ENCODE results near the gene TFDP2. TPM values are rescaled to one million over a fixed set of nuclear protein-coding genes. Genes with fewer than 3 reads are reported as not detected.
"Not testable (repeated sequence)": the region's sequence is repeated elsewhere in the genome, so short reads cannot be mapped to it uniquely, and the experiment has no call there.

TFDP2 gene
- total RNA-seq, 3 donors from 2014 or later = 55.9 to 93.5 (median 59.3) TPM

DNA sequence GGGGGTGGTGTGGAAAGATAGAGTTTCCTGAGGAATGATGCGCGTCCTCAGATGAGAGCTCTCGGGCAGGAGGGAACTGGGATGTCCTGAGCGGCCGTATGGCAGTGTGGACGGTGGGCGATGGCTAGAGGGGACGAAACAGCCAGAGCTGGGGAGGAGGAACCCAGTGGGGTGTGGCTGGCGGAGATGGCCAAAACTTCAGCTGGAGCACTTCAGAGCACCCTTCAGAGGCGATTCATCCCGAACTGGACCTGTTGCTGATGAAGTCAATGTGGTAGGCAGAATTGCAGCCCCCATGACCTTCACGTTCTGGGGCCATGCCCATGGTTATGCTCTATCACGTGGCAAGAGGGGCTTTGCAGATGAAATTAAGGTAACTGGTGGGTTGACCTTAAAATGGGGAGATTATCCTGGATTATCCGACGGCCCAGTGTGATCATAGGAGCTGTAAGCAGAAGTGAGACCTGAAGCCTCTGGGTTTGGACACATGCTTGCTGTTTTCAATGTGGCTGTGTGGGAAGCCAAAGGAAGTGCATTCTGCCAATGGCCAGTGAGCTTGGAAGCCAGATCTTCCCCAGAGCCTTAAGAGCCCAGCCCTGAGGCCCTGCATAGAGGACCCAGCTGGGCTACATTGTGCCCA lies 220.6 kb downstream of the TFDP2 start:
- Histone ChIP-seq H3K4me3 (no peak overlapping the region), H3K27me3 (no peaks in the 10 kb centered on the region), H3K36me3 (no peaks in the 10 kb centered on the region), H3K27ac (no peak overlapping the region), H3K9me3 (no peaks in the 10 kb centered on the region), H3K4me1 (no peaks in the 10 kb centered on the region)
- no peak for DNase-seq (ENCODE audit: low spot score in 2 of 2)
- intact Hi-C loops (cut with DNase I; ENCODE audit: low total_unique reads) = no loop called here
- no peak for TF ChIP-seq POLR2A (IDR thresholded peaks at IDR 0.05)
- no peak for TF ChIP-seq POLR2AphosphoS5 (IDR thresholded peaks at IDR 0.05)
- TF ChIP-seq, protein P1, sequence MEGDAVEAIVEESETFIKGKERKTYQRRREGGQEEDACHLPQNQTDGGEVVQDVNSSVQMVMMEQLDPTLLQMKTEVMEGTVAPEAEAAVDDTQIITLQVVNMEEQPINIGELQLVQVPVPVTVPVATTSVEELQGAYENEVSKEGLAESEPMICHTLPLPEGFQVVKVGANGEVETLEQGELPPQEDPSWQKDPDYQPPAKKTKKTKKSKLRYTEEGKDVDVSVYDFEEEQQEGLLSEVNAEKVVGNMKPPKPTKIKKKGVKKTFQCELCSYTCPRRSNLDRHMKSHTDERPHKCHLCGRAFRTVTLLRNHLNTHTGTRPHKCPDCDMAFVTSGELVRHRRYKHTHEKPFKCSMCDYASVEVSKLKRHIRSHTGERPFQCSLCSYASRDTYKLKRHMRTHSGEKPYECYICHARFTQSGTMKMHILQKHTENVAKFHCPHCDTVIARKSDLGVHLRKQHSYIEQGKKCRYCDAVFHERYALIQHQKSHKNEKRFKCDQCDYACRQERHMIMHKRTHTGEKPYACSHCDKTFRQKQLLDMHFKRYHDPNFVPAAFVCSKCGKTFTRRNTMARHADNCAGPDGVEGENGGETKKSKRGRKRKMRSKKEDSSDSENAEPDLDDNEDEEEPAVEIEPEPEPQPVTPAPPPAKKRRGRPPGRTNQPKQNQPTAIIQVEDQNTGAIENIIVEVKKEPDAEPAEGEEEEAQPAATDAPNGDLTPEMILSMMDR (IDR thresholded peaks at IDR 0.05) = no peak

DNA sequence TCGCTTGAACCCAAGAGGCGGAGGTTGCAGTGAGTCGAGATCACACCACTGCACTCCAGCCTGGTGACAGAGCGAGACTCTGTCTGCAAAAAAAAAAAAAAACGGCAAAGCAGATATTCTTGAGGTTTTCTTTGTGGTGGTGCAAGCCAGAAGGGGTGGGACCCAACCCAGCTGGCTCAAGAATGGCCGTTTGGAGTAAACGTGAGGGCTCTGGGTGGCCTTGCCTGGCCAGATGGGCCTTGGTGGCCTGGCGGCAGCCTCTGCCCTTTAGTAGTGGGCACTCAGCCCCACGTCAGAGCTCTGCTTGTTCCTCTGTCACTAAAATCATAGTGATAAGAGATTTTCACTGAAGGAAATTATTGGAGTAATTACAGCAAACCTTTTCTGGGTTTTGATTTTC lies 222.4 kb downstream of the TFDP2 start:
- intact Hi-C loops (cut with DNase I; ENCODE audit: low total_unique reads) = no loop called here
- no peak for DNase-seq (ENCODE audit: low spot score in 2 of 2)

DNA sequence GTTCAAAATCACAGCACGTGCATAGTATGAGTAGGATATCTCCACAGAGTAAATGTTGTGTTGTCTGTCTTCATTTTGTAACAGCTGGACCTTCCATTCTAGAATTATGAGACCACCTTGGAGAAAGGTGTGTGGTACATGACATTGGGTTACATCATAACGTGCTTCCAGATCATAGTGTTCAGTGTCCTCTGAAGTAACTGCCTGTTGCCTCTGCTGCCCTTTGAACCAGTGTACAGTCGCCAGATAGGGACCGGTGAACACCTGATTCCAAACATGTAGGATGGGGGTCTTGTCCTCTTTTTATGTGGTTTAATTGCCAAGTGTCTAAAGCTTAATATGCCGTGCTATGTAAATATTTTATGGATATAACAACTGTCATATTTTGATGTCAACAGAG lies 223.7 kb downstream of the TFDP2 start:
- DNase-seq (ENCODE audit: low spot score in 2 of 2); intact Hi-C loops (cut with DNase I; ENCODE audit: low total_unique reads); H3K27ac ChIP-seq; H3K27me3 ChIP-seq; H3K9me3 ChIP-seq; H3K4me3 ChIP-seq; H3K4me1 ChIP-seq; H3K36me3 ChIP-seq: not testable (repeated sequence)

More for the DNA sequence above, 222.4 kb downstream of the TFDP2 start:
- Histone ChIP-seq H3K9me3 (no peaks in the 10 kb centered on the region), H3K27me3 (no peaks in the 10 kb centered on the region), H3K36me3 (no peaks in the 10 kb centered on the region), H3K4me3 (no peak overlapping the region), H3K4me1 (no peaks in the 10 kb centered on the region), H3K27ac (no peak overlapping the region)
- TF ChIP-seq POLR2A (IDR thresholded peaks at IDR 0.05) (no peak), POLR2AphosphoS5 (IDR thresholded peaks at IDR 0.05) (no peak)
- TF ChIP-seq, protein P1 (IDR thresholded peaks at IDR 0.05) = no peak

DNA sequence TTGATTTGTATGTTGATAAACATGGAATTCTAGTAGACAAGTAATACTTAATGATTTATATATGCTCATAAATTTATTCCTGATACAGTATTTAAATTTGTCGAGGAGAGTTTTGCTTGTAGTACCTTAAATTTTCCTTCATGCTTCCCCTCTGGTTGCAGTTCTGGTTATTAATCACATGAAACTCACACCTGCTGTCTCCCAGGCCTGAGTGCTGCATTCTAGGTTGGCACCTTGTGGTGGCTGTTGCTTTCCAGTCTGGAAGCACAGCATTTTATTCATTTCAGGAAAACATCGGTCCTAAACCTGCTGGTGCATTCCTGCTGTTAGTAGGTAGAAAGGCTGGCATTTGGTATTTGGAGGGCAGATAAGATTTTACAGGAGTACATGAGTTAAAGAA lies 228.0 kb downstream of the TFDP2 start:
- no peak for DNase-seq (ENCODE audit: low spot score in 2 of 2)
- no peaks in the 10 kb centered on the region for H3K36me3 ChIP-seq
- H3K4me1 ChIP-seq = no peaks in the 10 kb centered on the region
- H3K27me3 ChIP-seq = no peaks in the 10 kb centered on the region
- intact Hi-C loops (cut with DNase I; ENCODE audit: low total_unique reads) = no loop called here
- no peak for TF ChIP-seq POLR2A (IDR thresholded peaks at IDR 0.05)
- no peak for TF ChIP-seq POLR2AphosphoS5 (IDR thresholded peaks at IDR 0.05)
- TF ChIP-seq, protein P1 (IDR thresholded peaks at IDR 0.05) = no peak
- H3K27ac ChIP-seq = no peak overlapping the region
- H3K9me3 ChIP-seq = no peaks in the 10 kb centered on the region
- H3K4me3 ChIP-seq = no peak overlapping the region

DNA sequence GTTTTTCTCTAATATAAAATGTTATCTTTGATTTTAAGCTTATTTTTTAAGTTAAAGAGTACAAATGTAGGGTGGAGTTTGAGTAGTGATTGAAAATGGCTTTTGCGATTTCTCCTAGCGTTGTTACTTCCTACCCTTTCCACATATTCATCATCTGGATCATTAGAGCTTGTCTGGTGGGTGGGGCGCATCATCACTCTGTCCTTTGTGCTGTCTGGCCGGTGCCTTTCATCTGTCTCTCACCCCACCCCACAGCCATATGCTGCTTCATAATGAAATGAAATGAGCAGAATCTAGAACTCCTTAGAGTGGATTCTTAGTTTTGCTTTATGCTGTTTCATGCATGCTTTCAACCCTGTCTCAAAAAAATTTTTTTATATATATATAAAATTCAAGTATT lies 228.6 kb downstream of the TFDP2 start:
- no peak for DNase-seq (ENCODE audit: low spot score in 2 of 2)
- H3K4me1 ChIP-seq = no peaks in the 10 kb centered on the region
- no peak overlapping the region for H3K27ac ChIP-seq
- intact Hi-C loops (cut with DNase I; ENCODE audit: low total_unique reads) = no loop called here
- H3K27me3 ChIP-seq = no peaks in the 10 kb centered on the region
- no peak overlapping the region for H3K4me3 ChIP-seq
- H3K9me3 ChIP-seq = no peaks in the 10 kb centered on the region
- H3K36me3 ChIP-seq = no peaks in the 10 kb centered on the region
- TF ChIP-seq, protein P1 (IDR thresholded peaks at IDR 0.05) = no peak
- TF ChIP-seq POLR2A (IDR thresholded peaks at IDR 0.05) (no peak), POLR2AphosphoS5 (IDR thresholded peaks at IDR 0.05) (no peak)

DNA sequence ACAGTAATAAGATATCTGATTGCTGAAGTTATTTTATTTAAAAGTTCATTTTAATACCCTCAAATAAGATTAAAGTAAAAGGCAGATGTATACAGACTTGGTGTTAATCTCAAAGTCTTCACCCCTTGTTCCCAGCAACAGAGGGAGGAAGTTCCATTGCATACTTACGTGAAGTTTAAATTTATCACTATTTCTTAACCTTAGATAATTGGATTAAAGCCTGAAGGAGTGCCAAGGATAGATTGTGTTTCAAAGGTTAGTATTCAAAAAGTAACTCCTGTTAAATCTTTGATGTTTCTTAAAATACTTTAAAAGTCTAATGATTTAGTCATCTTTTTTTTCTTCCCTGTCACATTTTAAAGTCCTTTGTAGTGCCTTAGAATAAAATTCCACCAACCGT lies 233.6 kb downstream of the TFDP2 start:
- no peak for DNase-seq (ENCODE audit: low spot score in 2 of 2)
- no peaks in the 10 kb centered on the region for H3K27me3 ChIP-seq
- no peaks in the 10 kb centered on the region for H3K9me3 ChIP-seq
- no peak overlapping the region for H3K27ac ChIP-seq
- no peaks in the 10 kb centered on the region for H3K36me3 ChIP-seq
- intact Hi-C loops (cut with DNase I; ENCODE audit: low total_unique reads) = no loop called here
- H3K4me3 ChIP-seq = no peak overlapping the region
- TF ChIP-seq POLR2AphosphoS5 (IDR thresholded peaks at IDR 0.05) (no peak), POLR2A (IDR thresholded peaks at IDR 0.05) (no peak)
- TF ChIP-seq, protein P1 (IDR thresholded peaks at IDR 0.05) = no peak
- no peaks in the 10 kb centered on the region for H3K4me1 ChIP-seq
